Body of pancreas (tissue), 4 donors: Measurements from ENCODE around the gene PRTG. TPM values are rescaled to one million over a fixed set of nuclear protein-coding genes. Genes with fewer than 3 reads are reported as not detected.

Experiments
- ATAC-seq: fragments of 150-250 bp; one replicate; pipeline ENCODE4 v1.9.1; 2016
- DNase-seq, 4 donors: peaks; one replicate each; pipeline ENCODE4 v3.0.0-alpha.2; 2019
- H3K27ac ChIP-seq, 4 donors: fragments of 200-600 bp; sonication (generic); 1 replicate in 3 of 4; 2 replicates in 1 of 4; pipeline versions ENCODE4 v1.5.1 to v1.6.1; 2016 to 2019; ENCODE audit warnings: mild to moderate bottlenecking in 1 of 4, mixed read lengths in 1 of 4, moderate library complexity in 1 of 4
- H3K27me3 ChIP-seq, 2 donors: fragments of 200-600 bp; sonication (generic); one replicate each; pipeline ENCODE4 v1.6.0; 2016; ENCODE audit warnings: mild to moderate bottlenecking in 1 of 2
- H3K36me3 ChIP-seq, 2 donors: fragments of 200-600 bp; sonication (generic); replicated peaks in 1 of 2; 2 replicates each; pipeline ENCODE4 v1.5.1; 2016; ENCODE audit warnings: low read depth in 2 of 2; ENCODE audit not compliant: insufficient read depth in 1 of 2
- H3K4me1 ChIP-seq: fragments of 200-600 bp; sonication (generic); one replicate; pipeline ENCODE4 v1.6.0; 2016
- H3K4me3 ChIP-seq, 2 donors: fragments of 200-600 bp; sonication (generic); 1 replicate in 1 of 2; 2 replicates in 1 of 2; pipeline ENCODE4 v1.5.1; 2016 to 2019
- H3K9me3 ChIP-seq, 3 donors: fragments of 200-600 bp; sonication (generic); 1 replicate in 2 of 3; 2 replicates in 1 of 3; pipeline ENCODE4 v1.5.1; 2016
- POLR2A ChIP-seq, 3 donors: fragments of 450-650 bp; IDR thresholded peaks; one replicate each; pipeline ENCODE4 v1.6.1; 2016; ENCODE audit warnings: antibody characterized with exemption in 3 of 3, mild to moderate bottlenecking in 2 of 3
- WGBS, 2 donors: methylation state at CpG; one replicate each; pipeline ENCODE4 v1.1.5; 2017; 5-methylcytosine and 5-hydroxymethylcytosine counted together
- intact Hi-C: fragments of 100-400 bp; cut with DNase I; formaldehyde crosslinking; loops from one replicate; pipeline ENCODE4 v1.15.1; 2023
- total RNA-seq, 2 donors: library from RNA; depleted of rRNA; stranded (reverse); fragments of >200 nt; gene quantifications; one replicate each; pipeline ENCODE4 v1.1.0, GENCODE V29; 2016
- TF ChIP-seq, protein P1 (sequence below), 7 experiments: fragments of 450-650 bp in 4 of 7; fragments of 200-600 bp in 3 of 7; sonication (generic) in 3 of 7; IDR thresholded peaks; one replicate each; pipeline ENCODE4 v1.5.1; 2016 to 2019; ENCODE audit warnings: antibody characterized with exemption in 7 of 7

The PRTG gene
- total RNA-seq, 2 donors from 2014 or later: 1.0 to 4.0 TPM

DNA sequence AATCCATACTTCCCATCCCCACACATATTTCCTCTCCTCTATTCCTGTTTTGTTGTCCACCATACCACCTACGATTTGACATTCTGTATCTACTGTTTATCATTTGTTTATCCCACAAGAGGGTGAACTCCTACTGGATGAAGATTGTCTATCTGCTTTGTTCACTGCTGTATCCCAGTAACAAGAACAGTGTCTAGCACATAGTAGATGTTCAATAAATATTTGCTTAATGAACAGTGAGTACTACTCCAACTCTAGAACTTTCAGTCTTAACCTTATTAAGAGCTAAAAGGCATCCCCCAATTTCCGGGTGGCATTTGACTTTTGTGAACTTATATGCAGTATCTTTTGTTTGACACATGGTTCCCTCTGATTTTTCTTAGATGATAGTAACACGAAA lies 156.1 kb downstream of the PRTG start:
- H3K4me3 ChIP-seq: no peak overlapping the region
- no peaks in the 10 kb centered on the region for H3K27me3 ChIP-seq
- 63 to 67% methylated on average over 3 of the region's 3 CpGs for WGBS, 2 donors
- no peak for ATAC-seq
- H3K36me3 ChIP-seq: no peaks in the 10 kb centered on the region
- H3K9me3 ChIP-seq: no peaks in the 10 kb centered on the region
- peaks cover 7% of the 10 kb centered on the region for H3K4me1 ChIP-seq
- H3K27ac ChIP-seq: no peak overlapping the region
- TF ChIP-seq, protein P1, sequence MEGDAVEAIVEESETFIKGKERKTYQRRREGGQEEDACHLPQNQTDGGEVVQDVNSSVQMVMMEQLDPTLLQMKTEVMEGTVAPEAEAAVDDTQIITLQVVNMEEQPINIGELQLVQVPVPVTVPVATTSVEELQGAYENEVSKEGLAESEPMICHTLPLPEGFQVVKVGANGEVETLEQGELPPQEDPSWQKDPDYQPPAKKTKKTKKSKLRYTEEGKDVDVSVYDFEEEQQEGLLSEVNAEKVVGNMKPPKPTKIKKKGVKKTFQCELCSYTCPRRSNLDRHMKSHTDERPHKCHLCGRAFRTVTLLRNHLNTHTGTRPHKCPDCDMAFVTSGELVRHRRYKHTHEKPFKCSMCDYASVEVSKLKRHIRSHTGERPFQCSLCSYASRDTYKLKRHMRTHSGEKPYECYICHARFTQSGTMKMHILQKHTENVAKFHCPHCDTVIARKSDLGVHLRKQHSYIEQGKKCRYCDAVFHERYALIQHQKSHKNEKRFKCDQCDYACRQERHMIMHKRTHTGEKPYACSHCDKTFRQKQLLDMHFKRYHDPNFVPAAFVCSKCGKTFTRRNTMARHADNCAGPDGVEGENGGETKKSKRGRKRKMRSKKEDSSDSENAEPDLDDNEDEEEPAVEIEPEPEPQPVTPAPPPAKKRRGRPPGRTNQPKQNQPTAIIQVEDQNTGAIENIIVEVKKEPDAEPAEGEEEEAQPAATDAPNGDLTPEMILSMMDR (IDR thresholded peaks at IDR 0.05): no peak
- TF ChIP-seq POLR2A (IDR thresholded peaks at IDR 0.05): no peak
- no peak for DNase-seq
- intact Hi-C loops: no loop called here

DNA sequence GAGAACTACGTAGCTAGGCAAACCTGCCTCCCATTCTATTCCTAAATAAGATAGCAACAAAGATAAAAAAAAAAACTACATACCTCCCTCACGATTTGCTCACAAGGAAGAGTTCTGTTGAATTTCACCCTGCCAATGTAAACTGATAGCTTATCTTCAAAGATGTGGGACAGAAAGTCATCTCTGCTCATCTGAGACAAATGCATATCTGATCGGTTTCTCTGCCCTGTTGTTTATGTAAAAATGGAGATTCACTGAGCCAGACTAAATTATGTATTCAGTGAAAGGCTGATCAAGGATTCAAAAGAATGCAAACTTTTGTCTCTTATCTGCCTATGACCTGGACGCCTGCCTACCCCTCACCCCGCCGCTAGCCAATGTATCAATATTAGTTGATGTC lies 166.0 kb downstream of the PRTG start:
- intact Hi-C loops: no loop called here
- 67 to 73% methylated on average over 6 of the region's 6 CpGs for WGBS, 2 donors
- Histone ChIP-seq H3K36me3 (no peaks in the 10 kb centered on the region), H3K27me3 (no peaks in the 10 kb centered on the region), H3K27ac (no peak overlapping the region), H3K4me1 (no peaks in the 10 kb centered on the region), H3K4me3 (no peak overlapping the region), H3K9me3 (no peaks in the 10 kb centered on the region)
- ATAC-seq (no peak), DNase-seq (no peak)
- no peak for TF ChIP-seq POLR2A (IDR thresholded peaks at IDR 0.05)
- TF ChIP-seq, protein P1 (IDR thresholded peaks at IDR 0.05): no peak

DNA sequence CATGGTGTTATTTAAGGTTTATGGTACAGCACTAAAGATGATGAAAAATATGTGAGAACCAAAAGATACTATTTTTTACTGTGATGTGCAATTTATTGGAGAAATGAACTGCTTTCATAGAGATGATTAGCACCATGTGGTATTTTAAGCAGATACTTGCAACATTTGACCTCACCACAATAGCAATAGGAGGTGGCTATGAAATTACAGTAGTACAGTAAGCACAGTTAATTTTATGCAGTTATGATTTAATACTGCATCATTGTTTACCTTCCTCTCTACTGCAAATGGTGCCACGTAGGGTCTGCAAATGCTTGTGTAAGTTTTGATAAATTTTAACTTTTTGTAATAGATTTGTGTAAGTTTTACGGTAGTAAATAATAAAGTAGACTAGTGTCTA lies 168.9 kb downstream of the PRTG start:
- no peak for ATAC-seq
- WGBS, 2 donors: 82 to 96% methylated on average over 2 of the region's 2 CpGs
- intact Hi-C loops: no loop called here

DNA sequence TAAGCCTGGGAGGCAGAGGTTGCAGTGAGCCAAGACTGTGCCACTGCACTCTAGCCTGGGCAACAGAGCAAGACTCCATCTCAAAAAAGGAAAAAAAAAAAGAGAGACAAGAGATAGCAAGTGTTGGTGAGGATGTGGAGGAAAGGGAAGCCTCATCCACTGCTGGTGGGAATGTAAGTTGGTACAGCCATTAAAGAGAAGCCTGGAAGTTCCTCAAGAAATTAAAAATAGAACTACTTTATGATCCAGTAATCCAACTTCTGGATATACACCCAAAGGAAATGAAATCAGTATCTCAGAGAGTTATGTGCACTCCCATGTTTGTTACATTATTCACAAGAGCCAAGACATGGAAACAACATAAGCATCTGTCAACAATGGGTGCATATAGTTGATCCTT lies 169.7 kb downstream of the PRTG start:
- H3K4me3 ChIP-seq: no peak overlapping the region
- intact Hi-C loops: no loop called here
- H3K9me3 ChIP-seq: no peaks in the 10 kb centered on the region
- H3K27ac ChIP-seq: no peak overlapping the region
- DNase-seq (no peak), ATAC-seq (no peak)
- H3K4me1 ChIP-seq: no peaks in the 10 kb centered on the region
- no peaks in the 10 kb centered on the region for H3K27me3 ChIP-seq
- TF ChIP-seq POLR2A (IDR thresholded peaks at IDR 0.05): no peak
- TF ChIP-seq, protein P1 (IDR thresholded peaks at IDR 0.05): no peak
- no peaks in the 10 kb centered on the region for H3K36me3 ChIP-seq

More for the DNA sequence above, 168.9 kb downstream of the PRTG start:
- Histone ChIP-seq H3K4me3 (no peak overlapping the region), H3K9me3 (no peaks in the 10 kb centered on the region), H3K36me3 (no peaks in the 10 kb centered on the region), H3K27ac (no peak overlapping the region), H3K27me3 (no peaks in the 10 kb centered on the region), H3K4me1 (no peaks in the 10 kb centered on the region)
- no peak for DNase-seq
- TF ChIP-seq, protein P1 (IDR thresholded peaks at IDR 0.05): no peak
- TF ChIP-seq POLR2A (IDR thresholded peaks at IDR 0.05): no peak

DNA sequence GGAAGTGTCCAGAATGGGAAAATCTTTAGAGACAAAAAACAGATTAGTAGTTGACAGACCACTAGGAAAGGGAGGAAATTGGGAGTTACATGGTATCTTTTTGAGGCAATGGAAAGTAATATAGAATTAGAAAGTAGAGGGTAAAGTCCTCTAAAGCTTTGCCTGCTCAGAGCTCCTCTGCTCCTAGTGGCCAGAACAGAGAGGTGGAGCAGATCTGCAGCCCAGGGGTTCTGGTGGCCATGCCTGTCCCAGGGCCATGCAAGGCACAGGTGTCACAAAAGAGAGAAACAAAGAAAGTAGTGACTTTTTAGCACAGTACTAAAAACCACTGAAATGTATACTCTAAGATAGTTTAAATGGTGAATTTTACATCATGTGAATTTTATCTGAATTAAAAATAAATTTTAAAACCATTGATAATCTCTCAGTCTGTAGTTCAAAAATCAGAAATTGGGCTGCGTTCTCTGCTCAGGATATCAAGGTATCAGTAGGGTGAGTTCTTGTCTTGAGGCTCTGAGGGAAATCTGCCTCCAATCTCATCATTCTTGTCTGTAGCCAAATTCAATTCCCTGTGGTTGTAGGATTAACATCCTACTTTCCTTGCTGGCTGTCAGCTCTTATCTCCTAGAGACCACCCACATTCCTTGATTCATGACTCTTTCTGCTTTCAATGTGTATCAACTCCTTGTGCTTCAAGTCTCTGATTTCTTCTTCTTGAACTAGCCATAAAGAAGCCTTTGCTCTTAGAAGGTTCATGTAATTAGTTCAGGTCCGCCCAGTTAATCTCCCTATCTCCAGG lies 178.4 kb downstream of the PRTG start:
- H3K27me3 ChIP-seq: no peaks in the 10 kb centered on the region
- no peak overlapping the region for H3K4me3 ChIP-seq
- intact Hi-C loops: no loop called here
- WGBS, 2 donors: 95 to 100% methylated on average over 2 of the region's 2 CpGs
- ATAC-seq: no peak
- no peaks in the 10 kb centered on the region for H3K36me3 ChIP-seq
- H3K9me3 ChIP-seq: peaks cover 0 to 14% (median 0%) of the 10 kb centered on the region in 3 donors
- H3K27ac ChIP-seq: no peak overlapping the region
- DNase-seq: no peak
- TF ChIP-seq, protein P1 (IDR thresholded peaks at IDR 0.05): no peak
- TF ChIP-seq POLR2A (IDR thresholded peaks at IDR 0.05): no peak
- H3K4me1 ChIP-seq: no peaks in the 10 kb centered on the region
